Astrocyte of the cerebellum (primary cell): ENCODE data around the gene HAPSTR1.

Experiments used
- DNase-seq: peaks from one replicate; pipeline ENCODE4 v3.0.0-alpha.2; 2011; ENCODE audit warnings: low read depth
- H3K4me3 ChIP-seq: 2 replicates; pipeline ENCODE4 v1.5.1; 2011; ENCODE audit warnings: mild to moderate bottlenecking, low read depth, low read length, moderate library complexity
- in situ Hi-C: cut with HindIII; loops from 2 replicates; pipeline ENCODE4 v1.10.0; 2017; ENCODE audit warnings: low sequenced_read_pairs
- TF ChIP-seq, protein P1 (sequence below): IDR thresholded peaks from 2 replicates; pipeline ENCODE4 v1.5.1; 2012; ENCODE audit warnings: low read length, low read depth, moderate library complexity, mild to moderate bottlenecking; ENCODE audit errors: missing control alignments

HAPSTR1 gene

DNA sequence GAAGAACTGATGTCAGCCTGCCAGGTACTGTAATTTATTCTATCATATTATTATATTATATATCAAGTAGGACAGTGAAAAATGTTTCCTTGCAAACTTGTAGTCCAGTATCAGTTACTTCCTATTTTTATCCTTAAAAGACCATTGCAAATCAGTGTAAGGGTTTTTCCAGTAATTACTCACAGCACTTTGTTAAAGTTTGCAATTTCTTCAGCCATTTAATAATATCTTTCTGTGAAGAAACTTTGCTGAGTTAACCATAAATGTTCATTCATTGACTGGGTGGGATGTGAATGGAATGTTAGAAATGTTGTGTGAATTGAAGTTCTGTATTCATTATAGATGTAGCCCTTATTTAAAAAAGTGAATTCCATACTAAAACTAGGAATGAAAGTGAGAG lies 26.7 kb downstream of the HAPSTR1 start:
- TF ChIP-seq, protein P1, sequence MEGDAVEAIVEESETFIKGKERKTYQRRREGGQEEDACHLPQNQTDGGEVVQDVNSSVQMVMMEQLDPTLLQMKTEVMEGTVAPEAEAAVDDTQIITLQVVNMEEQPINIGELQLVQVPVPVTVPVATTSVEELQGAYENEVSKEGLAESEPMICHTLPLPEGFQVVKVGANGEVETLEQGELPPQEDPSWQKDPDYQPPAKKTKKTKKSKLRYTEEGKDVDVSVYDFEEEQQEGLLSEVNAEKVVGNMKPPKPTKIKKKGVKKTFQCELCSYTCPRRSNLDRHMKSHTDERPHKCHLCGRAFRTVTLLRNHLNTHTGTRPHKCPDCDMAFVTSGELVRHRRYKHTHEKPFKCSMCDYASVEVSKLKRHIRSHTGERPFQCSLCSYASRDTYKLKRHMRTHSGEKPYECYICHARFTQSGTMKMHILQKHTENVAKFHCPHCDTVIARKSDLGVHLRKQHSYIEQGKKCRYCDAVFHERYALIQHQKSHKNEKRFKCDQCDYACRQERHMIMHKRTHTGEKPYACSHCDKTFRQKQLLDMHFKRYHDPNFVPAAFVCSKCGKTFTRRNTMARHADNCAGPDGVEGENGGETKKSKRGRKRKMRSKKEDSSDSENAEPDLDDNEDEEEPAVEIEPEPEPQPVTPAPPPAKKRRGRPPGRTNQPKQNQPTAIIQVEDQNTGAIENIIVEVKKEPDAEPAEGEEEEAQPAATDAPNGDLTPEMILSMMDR = no peak
- no peak for DNase-seq
- in situ Hi-C loops = loop anchor here (25.0 kb wide), 1 partner anchor 181 kb away; no protein-coding TSS in a partner anchor
- H3K4me3 ChIP-seq = no peak overlapping the region

DNA sequence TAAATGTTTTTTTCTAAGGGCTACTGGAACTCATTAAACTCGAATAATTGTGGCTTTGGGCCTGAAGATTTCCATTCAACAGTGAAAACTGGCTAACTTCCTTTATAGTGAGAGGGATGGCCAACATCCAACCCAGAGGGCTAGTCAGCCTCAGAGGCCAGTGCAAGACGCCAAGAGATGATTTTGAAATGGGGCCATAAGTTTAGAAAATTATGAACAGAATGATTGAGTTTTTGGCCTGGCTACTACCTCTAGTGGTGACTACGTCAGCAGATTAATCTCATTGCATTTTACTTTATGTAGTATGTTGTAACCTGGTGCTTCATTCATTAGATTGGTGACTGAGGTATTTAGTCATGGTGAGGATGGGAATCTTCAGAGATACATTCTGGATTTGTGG lies 28.4 kb downstream of the HAPSTR1 start:
- in situ Hi-C loops = loop anchor here (25.0 kb wide), 1 partner anchor 182 kb away; no protein-coding TSS in a partner anchor
- H3K4me3 ChIP-seq = no peak overlapping the region
- TF ChIP-seq, protein P1 = no peak
- DNase-seq = peak; percentile 96

DNA sequence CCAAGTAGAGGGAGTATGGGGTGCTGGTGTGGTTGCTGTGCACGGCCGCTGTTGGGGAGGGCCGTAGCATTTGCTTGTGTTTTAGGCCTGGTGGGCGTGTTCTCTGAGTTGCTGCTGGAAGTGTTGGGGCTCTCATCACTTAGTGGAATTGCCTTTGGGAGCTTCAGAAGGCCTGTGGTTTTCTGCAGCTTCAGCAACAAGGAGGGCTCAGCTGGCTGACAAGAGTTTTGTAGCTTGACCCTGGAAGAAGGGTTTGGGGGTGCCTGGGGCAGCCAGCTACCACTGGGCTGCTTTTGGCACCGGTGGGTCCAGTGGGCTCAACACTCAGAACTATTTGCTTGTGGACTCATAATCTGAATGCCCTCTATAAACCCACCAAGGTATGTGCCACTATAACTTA lies 30.9 kb downstream of the HAPSTR1 start:
- TF ChIP-seq, protein P1 = no peak
- no peak for DNase-seq
- H3K4me3 ChIP-seq = no peak overlapping the region
- in situ Hi-C loops = loop anchor here (25.0 kb wide), 1 partner anchor 185 kb away; no protein-coding TSS in a partner anchor

DNA sequence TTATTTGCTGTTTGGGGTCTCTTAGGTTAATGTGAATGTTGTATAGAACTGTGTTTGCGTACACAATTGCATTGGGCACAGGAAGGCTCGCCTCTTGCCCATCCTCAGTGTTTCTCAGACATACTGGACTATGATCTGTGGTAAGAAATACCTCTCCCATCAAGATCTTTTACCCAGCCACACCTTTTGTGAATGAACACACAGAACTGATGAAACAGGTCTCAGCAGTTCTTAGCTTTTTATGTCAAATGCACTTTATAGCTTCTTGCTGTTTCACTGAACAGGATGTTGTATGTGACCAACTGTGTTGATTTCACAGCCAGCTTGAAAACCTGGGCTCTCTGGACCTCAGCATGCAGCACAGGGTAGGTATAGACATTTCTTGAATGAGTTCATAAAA lies 31.5 kb downstream of the HAPSTR1 start:
- DNase-seq = no peak
- in situ Hi-C loops = loop anchor here (25.0 kb wide), 1 partner anchor 186 kb away; no protein-coding TSS in a partner anchor
- TF ChIP-seq, protein P1 = no peak
- H3K4me3 ChIP-seq = no peak overlapping the region

DNA sequence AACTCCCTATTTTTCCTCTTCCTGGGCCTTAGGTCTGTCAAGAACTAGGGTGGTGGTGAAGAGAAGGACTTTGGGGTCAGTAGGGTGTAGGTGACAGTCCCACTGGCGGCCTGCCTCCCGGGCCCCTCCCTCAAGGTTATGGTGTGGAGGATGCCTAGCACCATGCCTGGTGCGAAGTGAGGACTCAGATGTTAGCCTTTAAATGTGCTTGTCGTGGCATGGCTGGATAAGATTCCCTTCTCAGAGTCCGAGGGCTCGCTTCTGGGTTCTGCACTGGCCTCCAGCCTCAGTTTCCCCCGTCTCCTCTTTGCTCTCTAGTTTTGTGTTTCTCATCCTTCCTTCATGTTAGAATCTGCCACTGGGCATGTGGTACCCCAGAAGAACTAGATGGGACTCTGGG lies 32.0 kb downstream of the HAPSTR1 start:
- no peak overlapping the region for H3K4me3 ChIP-seq
- no peak for DNase-seq
- TF ChIP-seq, protein P1 = no peak
- in situ Hi-C loops = loop anchor here (25.0 kb wide), 1 partner anchor 186 kb away; no protein-coding TSS in a partner anchor

DNA sequence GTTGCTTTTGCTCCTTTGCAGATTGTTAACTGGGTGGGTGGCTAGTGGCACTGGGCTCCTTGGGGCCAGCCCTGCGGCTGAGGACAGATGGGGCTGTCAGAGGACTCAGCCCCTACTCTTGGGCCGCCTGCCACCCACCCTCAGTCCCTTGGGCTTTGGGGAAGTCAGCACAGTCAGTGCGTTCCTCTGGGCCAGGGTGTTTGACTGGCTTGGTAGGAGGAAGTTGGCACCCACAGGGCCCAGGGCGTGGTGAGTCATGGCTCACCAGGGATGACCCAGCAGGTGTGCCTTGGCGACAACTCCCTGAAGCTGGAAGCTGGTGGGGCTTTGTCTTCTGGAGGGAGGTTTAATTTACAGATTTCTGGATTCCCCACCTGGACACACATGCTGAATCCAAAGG lies 32.4 kb downstream of the HAPSTR1 start:
- H3K4me3 ChIP-seq = no peak overlapping the region
- in situ Hi-C loops = loop anchor here (25.0 kb wide), 1 partner anchor 187 kb away; no protein-coding TSS in a partner anchor
- TF ChIP-seq, protein P1 = no peak
- DNase-seq = no peak
